Neural crest cell (in vitro differentiated cells): Measurements from ENCODE around the gene ZNF543. TPM values are rescaled to one million over a fixed set of nuclear protein-coding genes. Genes with fewer than 3 reads are reported as not detected.

ENCODE experiments used
- DNase-seq: peaks from one replicate; pipeline ENCODE4 v3.0.0; 2021; ENCODE audit warnings: low read depth, mixed read lengths, low spot score
- H3K27ac Mint-ChIP-seq: one replicate; pipeline ENCODE4 v1.8.0; 2021; ENCODE audit warnings: mild to moderate bottlenecking, mixed read lengths; ENCODE audit not compliant: unreplicated experiment
- H3K27me3 Mint-ChIP-seq: 2 replicates; pipeline ENCODE4 v1.8.0; 2021; ENCODE audit warnings: low read depth, mild to moderate bottlenecking, mixed read lengths
- H3K36me3 Mint-ChIP-seq: 2 replicates; pipeline ENCODE4 v1.8.0; 2021; ENCODE audit warnings: low read depth, mild to moderate bottlenecking, mixed read lengths
- H3K4me1 Mint-ChIP-seq: 2 replicates; pipeline ENCODE4 v1.8.0; 2021; ENCODE audit warnings: mixed read lengths
- H3K4me3 Mint-ChIP-seq: one replicate; pipeline ENCODE4 v1.8.0; 2021; ENCODE audit warnings: mild to moderate bottlenecking, mixed read lengths
- H3K9me3 Mint-ChIP-seq: 2 replicates; pipeline ENCODE4 v1.8.0; 2021; ENCODE audit warnings: mixed read lengths
- CTCF ChIP-seq: fragments of 200-600 bp; sonication (generic); conservative IDR thresholded peaks from 2 replicates; pipeline ENCODE4 v1.5.0; 2021; ENCODE audit warnings: antibody characterized with exemption, mild to moderate bottlenecking
- total RNA-seq: library from RNA; stranded (reverse); gene quantifications from 2 replicates; pipeline ENCODE4 v1.2.1, GENCODE V29; 2021

The ZNF543 gene
- total RNA-seq, 1 donor from 2014 or later, result 10.1 TPM

- TF ChIP-seq CTCF, result no peak
- Mint-ChIP-seq H3K4me1 (no peaks in the 10 kb centered on the region), H3K4me3 (no peak overlapping the region), H3K27ac (no peak overlapping the region), H3K27me3 (peaks cover 80% of the 10 kb centered on the region), H3K36me3 (no peaks in the 10 kb centered on the region), H3K9me3 (no peaks in the 10 kb centered on the region)
- DNase-seq, result no peak
These were observed 22.3 kb downstream of the ZNF543 start for GRCh38 chr19:57342582-57342981.

- Mint-ChIP-seq H3K27me3 (peaks cover 53% of the 10 kb centered on the region), H3K4me1 (peaks cover 31% of the 10 kb centered on the region), H3K27ac (no peak overlapping the region), H3K9me3 (no peaks in the 10 kb centered on the region), H3K36me3 (no peaks in the 10 kb centered on the region), H3K4me3 (no peak overlapping the region)
- no peak for DNase-seq
- no peak for TF ChIP-seq CTCF
These were observed 27.9 kb downstream of the ZNF543 start for GRCh38 chr19:57348136-57348535.

- no peaks in the 10 kb centered on the region for H3K9me3 Mint-ChIP-seq
These were observed 30.9 kb downstream of the ZNF543 start, which contains the start of gene ZNF304 for GRCh38 chr19:57350877-57351805. TSS of gene ZNF304 (plus strand) at chr19:57351271. CDS start at chr19:57351665, 394 bp downstream.

GRCh38 chr19:57351867-57352266 is 31.6 kb downstream of the ZNF543 start:
- TF ChIP-seq CTCF, result no peak
- H3K4me1 Mint-ChIP-seq, result peaks cover 31% of the 10 kb centered on the region

More at GRCh38 chr19:57350877-57351805, 30.9 kb downstream of the ZNF543 start, which contains the start of gene ZNF304:
- peaks cover 24% of the 10 kb centered on the region for H3K27me3 Mint-ChIP-seq
- peak within 1 kb of the TSS; percentile 88 for H3K27ac Mint-ChIP-seq
- TF ChIP-seq CTCF, result no peak
- peaks cover 31% of the 10 kb centered on the region for H3K4me1 Mint-ChIP-seq
- H3K4me3 Mint-ChIP-seq, result peak within 1 kb of the TSS; percentile 100
- peak; percentile 71 for DNase-seq
- H3K36me3 Mint-ChIP-seq, result peaks cover 5% of the 10 kb centered on the region

GRCh38 chr19:57355916-57356315 is 35.6 kb downstream of the ZNF543 start:
- H3K36me3 Mint-ChIP-seq, result peaks cover 16% of the 10 kb centered on the region
- peaks cover 22% of the 10 kb centered on the region for H3K4me1 Mint-ChIP-seq
- no peak for DNase-seq
- TF ChIP-seq CTCF, result no peak
- H3K4me3 Mint-ChIP-seq, result no peak overlapping the region
- no peak overlapping the region for H3K27ac Mint-ChIP-seq
- H3K27me3 Mint-ChIP-seq, result peaks cover 1% of the 10 kb centered on the region
- H3K9me3 Mint-ChIP-seq, result no peaks in the 10 kb centered on the region

More at GRCh38 chr19:57351867-57352266, 31.6 kb downstream of the ZNF543 start:
- H3K27ac Mint-ChIP-seq, result peak overlapping the region; percentile 88
- peaks cover 17% of the 10 kb centered on the region for H3K27me3 Mint-ChIP-seq
- DNase-seq, result no peak
- no peaks in the 10 kb centered on the region for H3K9me3 Mint-ChIP-seq
- H3K4me3 Mint-ChIP-seq, result peak overlapping the region; percentile 100
- peaks cover 7% of the 10 kb centered on the region for H3K36me3 Mint-ChIP-seq
